Measurements from ENCODE around the gene SLC4A8. TPM values are rescaled to one million over a fixed set of nuclear protein-coding genes. Genes with fewer than 3 reads are reported as not detected.

SLC4A8 gene
- total RNA-seq, 1 experiment from 2014 or later = 26.3 TPM

DNA sequence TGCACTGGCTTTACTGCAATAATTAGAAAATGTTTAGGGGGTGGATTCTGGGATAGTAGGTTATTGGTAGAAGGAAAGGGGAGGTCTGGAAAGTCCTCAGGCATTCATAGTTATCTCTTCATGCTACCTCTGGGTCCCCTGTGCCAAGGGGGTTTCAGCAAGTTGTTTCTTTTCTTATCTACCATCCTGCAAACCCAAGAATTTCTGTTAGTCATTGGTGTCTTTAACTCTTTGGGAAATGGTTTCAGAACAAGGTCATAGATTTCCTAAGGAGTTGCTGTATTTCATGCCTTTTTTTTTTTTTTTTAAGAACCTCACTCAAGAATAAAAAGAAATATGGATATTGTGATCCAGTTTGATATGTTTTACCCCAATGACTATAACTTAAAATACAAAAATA is 63.6 kb downstream of the SLC4A8 start:
- no peak for DNase-seq
- no peak overlapping the region for H4K5ac ChIP-seq (ENCODE audit: insufficient read length, low read depth, low read length)
- H2BK20ac ChIP-seq (ENCODE audit: low read depth, low read length, poor library complexity, severe bottlenecking) = no peak overlapping the region
- H2AFZ ChIP-seq (ENCODE audit: low read length) = no peak overlapping the region
- no peak overlapping the region for H2BK120ac ChIP-seq (ENCODE audit: low read depth, low read length, poor library complexity, severe bottlenecking)
- TF ChIP-seq, protein P1, sequence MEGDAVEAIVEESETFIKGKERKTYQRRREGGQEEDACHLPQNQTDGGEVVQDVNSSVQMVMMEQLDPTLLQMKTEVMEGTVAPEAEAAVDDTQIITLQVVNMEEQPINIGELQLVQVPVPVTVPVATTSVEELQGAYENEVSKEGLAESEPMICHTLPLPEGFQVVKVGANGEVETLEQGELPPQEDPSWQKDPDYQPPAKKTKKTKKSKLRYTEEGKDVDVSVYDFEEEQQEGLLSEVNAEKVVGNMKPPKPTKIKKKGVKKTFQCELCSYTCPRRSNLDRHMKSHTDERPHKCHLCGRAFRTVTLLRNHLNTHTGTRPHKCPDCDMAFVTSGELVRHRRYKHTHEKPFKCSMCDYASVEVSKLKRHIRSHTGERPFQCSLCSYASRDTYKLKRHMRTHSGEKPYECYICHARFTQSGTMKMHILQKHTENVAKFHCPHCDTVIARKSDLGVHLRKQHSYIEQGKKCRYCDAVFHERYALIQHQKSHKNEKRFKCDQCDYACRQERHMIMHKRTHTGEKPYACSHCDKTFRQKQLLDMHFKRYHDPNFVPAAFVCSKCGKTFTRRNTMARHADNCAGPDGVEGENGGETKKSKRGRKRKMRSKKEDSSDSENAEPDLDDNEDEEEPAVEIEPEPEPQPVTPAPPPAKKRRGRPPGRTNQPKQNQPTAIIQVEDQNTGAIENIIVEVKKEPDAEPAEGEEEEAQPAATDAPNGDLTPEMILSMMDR (conservative IDR thresholded peaks at IDR 0.05) = no peak
- H3K27ac Mint-ChIP-seq = no peak overlapping the region
- no peak overlapping the region for H3K56ac ChIP-seq (ENCODE audit: insufficient read length, low read depth, low read length)
- H2BK12ac ChIP-seq (ENCODE audit: insufficient read length, low read depth, low read length) = no peak overlapping the region
- no peak overlapping the region for H2AK5ac ChIP-seq (ENCODE audit: insufficient read length, low read length)
- no peak overlapping the region for H3K18ac ChIP-seq (ENCODE audit: insufficient read length, low read depth, low read length)
- no peak overlapping the region for H3K4ac ChIP-seq (ENCODE audit: low read depth, low read length)
- H3K9me3 ChIP-seq (ENCODE audit: control insufficient read depth, low read depth, low read length) = no peaks in the 10 kb centered on the region
- no peaks in the 10 kb centered on the region for H3K79me1 ChIP-seq (ENCODE audit: insufficient read depth, low read depth, low read length, poor library complexity, severe bottlenecking)
- H3K4me3 Mint-ChIP-seq = no peak overlapping the region
- H4K20me1 ChIP-seq (ENCODE audit: control insufficient read depth, insufficient read depth, insufficient read length) = no peaks in the 10 kb centered on the region
- no peak overlapping the region for H4K8ac ChIP-seq (replicated peaks; ENCODE audit: insufficient read length, low read depth, low read length)
- H3K9ac ChIP-seq (ENCODE audit: extremely low read depth, insufficient read length, low read length) = no peak overlapping the region
- H3K79me2 ChIP-seq (ENCODE audit: insufficient read depth, low read length) = no peaks in the 10 kb centered on the region
- no peak overlapping the region for H3K14ac ChIP-seq (ENCODE audit: insufficient read depth, low read length)
- no peak overlapping the region for H3T11ph ChIP-seq (ENCODE audit: low read length)
- no peaks in the 10 kb centered on the region for H3K23me2 ChIP-seq (ENCODE audit: insufficient read length, low read depth, low read length, poor library complexity, severe bottlenecking)
- H3K23ac ChIP-seq (ENCODE audit: insufficient read length, low read depth, low read length) = no peak overlapping the region
- H3K27ac ChIP-seq (ENCODE audit: insufficient read length, low read depth, low read length) = no peak overlapping the region
- no peaks in the 10 kb centered on the region for H3K27me3 ChIP-seq (ENCODE audit: insufficient read depth, low read length)
- no peaks in the 10 kb centered on the region for H3K4me1 Mint-ChIP-seq
- peaks cover 0 to 4% (median 0%) of the 10 kb centered on the region in 3 experiments; a peak in 1 of 7 replicates for H3K36me3 Mint-ChIP-seq (ENCODE audit: insufficient read depth in 1 of 3, low read depth in 3 of 3)
- no peak overlapping the region for H2BK5ac ChIP-seq (ENCODE audit: insufficient read length, low read length)
- H3K4me2 ChIP-seq (ENCODE audit: insufficient read depth, insufficient read length, low read length) = no peak overlapping the region
- H3K27me3 Mint-ChIP-seq (ENCODE audit: low read depth) = no peaks in the 10 kb centered on the region
- no peak overlapping the region for H2BK15ac ChIP-seq (ENCODE audit: low read depth, low read length)
- H3K9me3 Mint-ChIP-seq = no peaks in the 10 kb centered on the region
- no peaks in the 10 kb centered on the region for H3K4me1 ChIP-seq (ENCODE audit: insufficient read depth, low read length)
- no peak overlapping the region for H4K91ac ChIP-seq (ENCODE audit: insufficient read length, low read depth, low read length)

Measured in H9 (cell line).